ENCODE data around the gene LHX6. TPM values are rescaled to one million over a fixed set of nuclear protein-coding genes. Genes with fewer than 3 reads are reported as not detected.
A peak's percentile ranks its signal among the peaks of the same experiment; 100 is the strongest.

The LHX6 gene
- 3.4 TPM for total RNA-seq
- long read RNA-seq, transcript LHX6-204 (10 exons, 3,465 nt) = major isoform, 7 of 18 reads
- long read RNA-seq, partial matches to known transcripts = 2 of 18 reads
- long read RNA-seq, other reads (novel, unspliced or antisense) = 4 of 18 reads

DNA sequence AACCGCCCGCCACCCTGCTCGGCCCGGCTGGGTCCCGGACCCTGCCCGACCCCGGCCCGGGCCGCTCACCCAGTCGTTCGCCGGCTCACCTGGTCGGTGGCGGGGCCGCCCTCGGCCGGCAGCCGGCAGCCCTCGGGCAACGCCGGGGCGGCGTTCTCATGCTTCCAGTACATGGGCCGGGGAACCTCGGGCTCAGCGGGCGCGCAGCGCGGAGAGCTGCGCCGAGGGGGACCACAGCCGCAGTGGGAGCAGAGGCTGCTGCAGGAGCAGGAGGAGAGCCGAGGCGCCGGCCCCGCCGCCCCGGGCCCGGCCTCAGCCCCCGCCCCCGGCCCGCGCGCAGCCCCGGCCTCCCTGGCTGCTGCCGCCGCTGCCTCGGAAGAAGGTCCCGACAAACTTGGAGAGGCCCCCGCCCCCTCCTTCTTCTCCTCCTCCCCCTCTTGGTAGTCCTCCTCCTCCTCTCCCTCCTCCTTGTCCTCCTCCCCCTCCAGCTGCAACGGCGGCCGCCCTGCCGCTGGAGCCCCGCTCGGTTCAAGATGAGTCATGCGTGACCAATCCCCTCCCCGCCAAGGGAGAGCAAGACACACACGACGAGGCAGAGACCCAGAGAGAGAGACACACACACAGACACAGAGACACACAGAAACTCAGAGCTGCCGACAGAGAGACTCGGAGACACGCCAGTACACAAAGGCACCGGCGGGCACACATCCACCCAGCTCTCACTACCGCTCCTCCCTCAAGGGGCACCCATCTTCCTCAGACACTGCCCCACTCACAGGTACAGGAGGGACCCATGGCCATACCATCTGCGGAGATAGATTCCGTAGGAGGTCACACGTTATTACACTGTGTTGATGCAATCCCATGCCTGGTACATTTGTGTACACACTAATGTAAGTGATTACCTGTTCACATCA lies at the start of gene LHX6:
Gene LHX6 (minus strand): TSS at position 390 of the 917 bp plus-strand sequence. CDS start 217 bp downstream, at position 173.
- ATAC-seq (ENCODE audit: poor library complexity) = no peak

DNA sequence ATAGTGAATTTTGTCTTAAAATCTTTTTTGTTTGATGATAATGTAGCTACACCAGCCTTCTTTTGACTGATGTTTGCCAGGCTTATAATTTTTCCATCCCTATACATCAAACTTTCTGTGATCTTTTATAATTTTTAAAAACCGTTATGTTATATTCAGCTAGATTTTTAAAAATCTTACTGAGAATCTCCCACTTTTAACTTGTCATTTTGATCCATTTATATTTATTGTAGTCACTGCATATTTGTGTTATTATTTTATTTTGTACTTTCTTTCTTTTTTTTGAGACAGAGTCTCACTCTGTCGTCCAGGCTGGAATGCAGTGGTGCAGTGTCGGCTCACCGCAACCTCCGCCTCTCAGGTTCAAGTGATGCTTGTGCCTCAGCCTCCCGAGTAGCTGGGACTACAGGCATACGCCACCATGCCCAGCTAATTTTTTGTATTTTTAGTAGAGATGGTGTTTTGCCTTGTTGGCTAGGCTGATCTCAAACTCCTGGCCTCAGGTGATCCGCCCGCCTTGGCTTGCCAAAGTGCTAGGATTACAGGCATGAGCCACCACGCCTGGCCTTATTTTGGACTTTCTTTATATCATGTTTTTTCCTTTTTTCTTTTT lies 48.6 kb upstream of the LHX6 start:
- DNase-seq (no peak), ATAC-seq (ENCODE audit: poor library complexity) (no peak)
- intact Hi-C loops (cut with DNase I) = no loop called here

More for the DNA sequence above, at the start of gene LHX6:
- DNase-seq = no peak
- intact Hi-C loops (cut with DNase I) = no loop called here

DNA sequence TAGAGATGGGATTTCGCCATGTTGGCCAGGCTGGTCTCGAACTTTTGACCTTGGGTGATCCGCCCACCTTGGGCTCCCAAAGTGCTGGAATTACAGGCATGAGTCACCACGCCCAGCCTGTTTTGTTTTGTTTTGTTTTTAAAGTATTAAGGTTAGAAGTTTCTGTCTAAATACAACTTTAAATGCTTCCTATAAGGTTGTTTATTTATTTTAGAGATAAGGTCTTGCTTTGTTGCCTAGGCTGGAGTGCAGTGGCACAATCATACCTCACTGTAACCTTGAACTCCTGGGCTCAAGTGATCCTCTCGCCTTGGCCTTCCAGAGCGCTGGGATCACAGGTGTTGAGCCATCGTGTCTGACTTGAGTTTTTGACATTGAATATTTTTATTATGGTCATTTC lies 47.3 kb upstream of the LHX6 start:
- intact Hi-C loops (cut with DNase I) = no loop called here

DNA sequence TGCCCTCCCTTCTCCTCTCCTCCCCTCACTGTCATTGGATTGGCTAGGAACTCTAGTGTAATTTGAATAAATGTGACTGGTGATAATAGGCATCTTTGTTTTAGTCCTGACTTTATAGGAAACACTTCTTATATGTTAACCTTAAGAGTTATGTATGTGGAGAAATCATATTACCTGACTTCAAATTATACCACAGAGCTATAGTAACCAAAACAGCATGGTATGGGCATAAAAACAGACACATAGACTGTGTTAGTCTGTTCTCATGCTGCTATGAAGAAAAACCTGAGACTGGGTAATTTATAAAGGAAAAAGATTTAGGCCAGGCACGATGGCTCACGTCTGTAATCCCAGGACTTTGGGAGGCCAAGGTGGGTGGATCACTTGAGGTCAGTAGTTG lies 45.3 kb upstream of the LHX6 start:
- intact Hi-C loops (cut with DNase I) = no loop called here
- DNase-seq (no peak), ATAC-seq (ENCODE audit: poor library complexity) (no peak)

More for the DNA sequence above, 47.3 kb upstream of the LHX6 start:
- DNase-seq (no peak), ATAC-seq (ENCODE audit: poor library complexity) (no peak)

DNA sequence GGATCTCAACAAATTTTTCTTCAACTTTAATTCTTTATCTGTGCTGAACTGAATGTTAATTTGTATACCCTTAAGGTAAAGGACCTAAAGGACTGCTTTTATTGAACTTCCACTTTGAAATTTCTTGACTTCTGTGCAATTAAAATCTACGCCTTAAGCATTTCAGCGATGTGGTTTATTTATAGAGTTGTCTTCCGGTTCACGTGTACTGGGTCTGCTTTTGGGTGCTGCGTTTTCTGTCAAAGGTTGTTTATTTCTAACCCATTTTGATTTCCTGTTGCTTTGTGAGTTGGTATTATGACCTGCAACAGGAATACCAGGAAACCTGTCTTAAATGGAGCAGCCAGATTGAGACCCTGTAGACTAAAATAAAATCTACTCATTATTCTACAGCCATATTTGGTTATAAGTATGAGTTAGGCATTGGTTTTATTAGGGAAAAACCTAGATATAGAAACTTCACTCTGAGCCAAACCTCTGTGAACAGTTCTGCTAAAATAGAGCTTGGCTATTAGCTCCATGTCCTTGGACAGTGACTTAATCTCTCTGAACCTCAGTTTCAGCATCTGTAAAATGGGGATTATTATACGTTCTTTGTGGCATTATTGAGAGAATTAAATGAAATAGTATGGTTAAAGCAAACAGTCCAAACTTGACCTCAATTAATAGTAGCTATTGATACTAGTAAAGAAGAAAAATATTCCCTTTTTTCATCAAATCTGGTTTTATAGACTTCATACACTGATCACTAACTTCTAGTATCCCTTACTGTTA lies 39.5 kb upstream of the LHX6 start:
- intact Hi-C loops (cut with DNase I) = no loop called here
- no peak for ATAC-seq (ENCODE audit: poor library complexity)
- no peak for DNase-seq

DNA sequence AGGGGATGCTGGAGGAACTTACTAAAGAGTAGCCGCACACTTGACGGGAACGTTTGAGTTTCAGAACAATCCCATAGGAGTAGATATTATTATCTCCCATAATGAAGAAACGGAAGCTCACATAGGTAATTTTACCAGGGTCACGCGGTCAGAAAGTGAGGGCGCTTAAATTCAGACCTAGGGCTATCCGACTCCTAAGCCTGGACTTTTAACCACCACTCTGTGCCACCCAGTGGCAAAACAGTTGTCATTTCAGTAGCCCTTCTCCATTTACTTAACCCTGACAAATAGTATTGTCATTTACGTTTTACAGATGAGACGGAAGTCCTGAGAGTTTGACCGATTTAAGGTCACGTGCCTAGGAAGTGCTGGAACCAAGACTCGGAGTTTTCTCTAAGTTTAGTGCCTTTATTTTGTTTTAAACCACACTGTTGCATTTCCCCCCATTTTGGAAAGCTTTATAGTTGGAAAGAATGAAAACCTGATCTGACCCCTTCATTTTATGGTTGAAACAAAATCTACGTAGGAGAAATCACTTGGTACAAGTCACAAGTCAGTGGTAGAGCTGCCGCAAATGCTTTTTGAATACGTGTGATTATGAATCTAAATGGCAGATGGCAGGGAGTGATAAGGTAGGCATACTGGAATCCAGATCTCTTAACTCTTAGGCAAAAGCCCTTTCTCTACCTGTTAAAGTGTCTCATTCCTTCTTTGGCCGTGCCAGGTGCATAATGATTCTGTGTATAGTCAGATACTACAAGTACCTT lies 36.6 kb upstream of the LHX6 start:
- intact Hi-C loops (cut with DNase I) = no loop called here

DNA sequence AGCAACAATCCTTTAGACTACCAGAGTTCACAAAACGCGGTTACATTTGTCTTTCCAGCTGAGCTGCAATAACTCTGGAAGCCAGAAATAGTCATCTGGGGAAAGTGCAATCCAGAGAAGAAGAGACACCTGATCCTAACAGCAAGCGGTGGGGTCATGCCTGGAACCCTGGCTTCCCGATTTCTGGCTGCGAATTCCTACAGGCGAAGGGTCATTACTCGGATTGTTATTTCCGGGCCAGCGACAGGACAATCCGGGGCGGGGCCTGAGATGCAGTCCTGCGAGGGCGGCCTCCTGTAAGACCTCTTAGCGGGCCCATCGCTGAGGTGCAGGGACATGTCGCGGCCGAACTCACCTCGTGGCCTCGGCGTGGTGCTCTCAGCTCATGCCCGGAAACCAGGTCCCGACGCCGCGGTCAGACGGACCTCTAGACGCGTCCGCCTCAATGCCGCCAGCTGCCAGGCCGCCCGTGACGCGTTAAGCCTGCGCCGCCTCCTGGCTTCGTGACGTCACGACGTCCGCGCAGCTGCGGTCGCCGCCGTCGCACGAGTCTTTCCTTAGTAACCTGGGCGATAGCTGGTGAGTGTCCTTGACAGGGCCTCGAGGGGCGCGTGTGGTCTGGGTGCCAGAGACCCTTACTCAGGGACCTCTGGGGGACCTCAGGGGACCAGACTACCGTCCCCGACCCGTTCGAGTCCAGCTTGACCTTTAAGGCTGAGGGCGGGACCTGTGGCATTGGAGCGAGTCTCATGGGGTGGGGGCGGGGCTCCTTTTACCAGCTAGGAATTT lies 35.8 kb upstream of the LHX6 start, which contains the start of the genes MRRF and RBM18:
Gene MRRF (plus strand): TSS at position 523 of the 789 bp plus-strand sequence. CDS start 6,010 bp downstream, outside the sequence.
Gene RBM18 (minus strand): TSS at position 481 of the 789 bp plus-strand sequence. CDS start 3,348 bp downstream, outside the sequence.
- peak; percentile 97 for ATAC-seq (ENCODE audit: poor library complexity)
- intact Hi-C loops (cut with DNase I) = no loop called here

More for the DNA sequence above, 36.6 kb upstream of the LHX6 start:
- DNase-seq (no peak), ATAC-seq (ENCODE audit: poor library complexity) (peak; percentile 8)

DNA sequence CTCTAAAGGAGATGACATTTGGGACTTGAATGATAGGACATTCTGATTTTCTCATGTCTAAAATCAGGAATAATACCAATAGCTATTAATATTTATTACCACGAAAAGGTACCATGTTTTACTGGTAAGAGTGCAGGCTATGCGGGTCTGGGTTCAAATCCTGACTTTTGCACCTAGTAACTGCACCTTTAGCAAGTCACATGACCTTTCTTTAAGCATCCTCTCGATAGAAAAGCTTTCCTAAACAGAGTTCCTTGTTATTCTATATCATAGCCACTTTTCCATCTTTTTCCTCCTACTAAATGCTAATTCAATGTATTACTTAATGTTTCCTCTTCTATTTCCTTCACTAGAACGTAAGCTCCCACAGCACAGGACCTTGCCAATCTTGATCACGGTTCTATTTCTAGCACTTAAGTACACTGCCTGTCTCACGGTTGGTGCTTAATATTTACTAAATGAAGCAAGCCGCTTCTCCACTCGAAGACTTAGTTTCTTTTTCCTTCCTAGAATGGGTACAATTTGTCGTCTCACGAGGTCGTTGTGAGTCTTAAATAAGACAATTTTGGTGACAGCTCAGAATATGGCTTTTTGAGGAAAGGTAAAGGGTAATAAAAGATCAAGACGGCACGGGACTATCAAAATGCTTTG lies 35.1 kb upstream of the LHX6 start:
- intact Hi-C loops (cut with DNase I) = no loop called here
- peak; percentile 26 for ATAC-seq (ENCODE audit: poor library complexity)
- no peak for DNase-seq

More for the DNA sequence above, 35.8 kb upstream of the LHX6 start, which contains the start of the genes MRRF and RBM18:
- DNase-seq = peak; percentile 96

DNA sequence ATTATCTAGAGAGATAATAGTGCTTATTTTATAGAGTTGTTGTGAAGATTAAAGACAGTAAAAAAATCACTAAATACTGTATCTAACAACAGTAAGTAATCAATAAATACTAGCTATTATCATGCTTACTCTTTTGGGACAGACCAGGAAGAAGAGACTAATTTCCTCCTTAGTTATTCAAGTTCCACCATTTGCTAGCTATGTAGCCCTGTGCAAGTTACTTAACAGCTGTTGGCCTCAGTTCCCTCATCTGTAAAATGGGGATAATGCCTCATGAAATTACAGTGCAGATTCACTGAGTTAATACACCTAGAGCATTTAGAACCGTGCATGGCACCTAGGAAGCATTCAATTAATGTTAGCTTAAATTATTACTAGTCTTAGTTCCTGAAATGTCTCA lies 33.3 kb upstream of the LHX6 start:
- intact Hi-C loops (cut with DNase I) = no loop called here
- DNase-seq (no peak), ATAC-seq (ENCODE audit: poor library complexity) (no peak)

DNA sequence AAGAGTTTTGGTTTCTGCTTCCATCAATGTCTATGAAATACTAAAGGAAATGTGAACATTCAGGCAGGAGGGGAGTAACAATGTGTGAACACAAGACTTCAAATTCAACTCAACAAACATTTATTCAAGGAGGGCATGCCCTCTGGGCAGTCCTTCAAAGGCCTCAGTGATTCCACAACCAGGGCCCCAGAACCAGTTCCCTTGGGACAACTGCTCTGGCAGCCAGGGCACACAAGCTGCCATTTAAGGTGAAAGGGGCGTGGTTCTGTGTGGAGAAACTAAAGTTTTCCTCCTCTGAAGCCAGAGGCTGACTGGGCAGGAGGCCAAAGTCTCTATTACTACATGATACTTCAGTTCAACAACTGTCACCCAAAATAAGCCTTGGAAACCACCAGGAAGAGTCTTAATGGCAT lies 32.7 kb upstream of the LHX6 start:
- intact Hi-C loops (cut with DNase I) = no loop called here
- peak; percentile 68 for DNase-seq
- no peak for ATAC-seq (ENCODE audit: poor library complexity)

DNA sequence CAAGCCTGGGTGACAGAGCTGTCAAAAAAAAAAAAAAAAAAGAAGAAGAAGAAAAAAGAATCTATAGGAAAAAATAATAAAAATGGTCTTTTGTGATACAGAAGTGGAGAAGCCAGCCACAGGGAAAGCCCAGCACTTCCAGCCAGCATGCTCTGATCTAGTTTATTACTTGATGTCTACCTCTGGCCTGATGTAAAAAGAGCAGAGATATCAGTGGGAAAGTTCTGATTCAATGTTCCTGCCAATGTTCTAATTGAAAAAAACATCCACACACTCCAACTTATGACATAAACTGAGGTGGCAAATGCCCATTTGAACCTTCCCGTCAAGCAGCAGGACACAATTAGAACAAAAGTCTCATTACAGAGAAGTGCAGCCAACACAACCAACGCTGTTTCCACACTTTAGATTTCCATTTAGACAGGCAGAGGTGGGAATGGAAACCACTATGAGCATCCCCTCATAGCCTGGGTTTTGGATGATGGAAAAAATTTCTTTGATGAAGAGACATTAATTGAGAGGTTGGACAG lies 30.2 kb upstream of the LHX6 start:
- intact Hi-C loops (cut with DNase I) = no loop called here
- peak; percentile 57 for ATAC-seq (ENCODE audit: poor library complexity)
- no peak for DNase-seq

DNA sequence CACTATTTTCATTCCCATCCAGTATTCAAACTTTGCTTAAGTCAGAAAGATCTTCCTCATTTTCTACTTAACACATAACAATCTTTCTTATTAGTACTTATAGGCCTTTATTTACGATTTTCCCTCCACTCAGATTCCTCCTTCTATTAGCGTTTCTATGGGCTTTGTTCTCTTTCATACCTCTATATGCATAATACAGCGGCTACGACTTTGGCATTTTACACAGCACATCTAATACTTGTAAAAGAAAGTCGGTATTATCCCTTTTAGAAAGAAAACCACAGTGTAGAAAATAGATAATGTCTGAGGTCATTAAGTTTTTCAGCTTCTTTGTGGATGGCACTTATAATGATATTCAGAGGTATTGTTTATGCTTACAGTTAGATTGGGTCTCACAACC lies 27.4 kb upstream of the LHX6 start:
- ATAC-seq (ENCODE audit: poor library complexity) = no peak
- no peak for DNase-seq
- intact Hi-C loops (cut with DNase I) = no loop called here

DNA sequence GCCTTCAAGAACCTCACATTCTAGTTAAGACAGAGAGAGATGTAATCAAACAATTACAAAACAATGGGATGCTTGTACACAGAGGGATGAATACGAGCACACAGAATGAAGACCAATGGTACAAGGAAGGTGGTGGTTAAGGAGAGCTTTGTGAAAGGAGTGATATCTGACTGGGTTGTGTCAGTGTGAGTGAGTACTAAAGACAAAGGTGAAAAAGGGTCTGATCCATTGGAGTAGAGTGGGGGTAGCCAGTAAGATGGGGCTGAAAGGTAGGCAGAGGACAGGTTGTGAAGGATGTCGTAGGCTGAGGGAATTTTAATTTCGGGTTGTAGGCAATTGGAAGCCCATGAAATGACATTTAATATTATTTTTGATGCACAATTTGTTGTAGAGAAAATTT lies 26.0 kb upstream of the LHX6 start:
- DNase-seq (no peak), ATAC-seq (ENCODE audit: poor library complexity) (no peak)
- intact Hi-C loops (cut with DNase I) = no loop called here

DNA sequence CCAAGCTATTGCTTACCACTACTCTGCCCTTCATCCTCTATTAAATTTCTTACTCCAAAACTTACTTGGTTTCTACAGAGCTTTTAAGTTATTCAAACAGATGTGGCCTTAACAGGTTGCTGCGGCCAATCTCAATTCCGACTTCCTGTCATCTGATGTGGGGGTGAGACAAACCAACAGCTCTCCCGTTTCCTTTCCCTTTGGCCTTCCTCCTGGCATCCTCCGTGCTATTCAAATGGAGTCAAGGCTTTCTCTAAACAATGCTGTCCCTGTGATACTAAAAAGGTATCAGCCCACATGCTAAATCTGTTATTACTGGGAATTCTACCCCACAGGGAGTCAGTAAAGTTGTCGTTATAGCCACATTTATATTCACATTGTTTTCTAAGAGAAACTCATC lies 24.0 kb upstream of the LHX6 start:
- peak; percentile 34 for ATAC-seq (ENCODE audit: poor library complexity)
- DNase-seq = no peak
- intact Hi-C loops (cut with DNase I) = no loop called here

DNA sequence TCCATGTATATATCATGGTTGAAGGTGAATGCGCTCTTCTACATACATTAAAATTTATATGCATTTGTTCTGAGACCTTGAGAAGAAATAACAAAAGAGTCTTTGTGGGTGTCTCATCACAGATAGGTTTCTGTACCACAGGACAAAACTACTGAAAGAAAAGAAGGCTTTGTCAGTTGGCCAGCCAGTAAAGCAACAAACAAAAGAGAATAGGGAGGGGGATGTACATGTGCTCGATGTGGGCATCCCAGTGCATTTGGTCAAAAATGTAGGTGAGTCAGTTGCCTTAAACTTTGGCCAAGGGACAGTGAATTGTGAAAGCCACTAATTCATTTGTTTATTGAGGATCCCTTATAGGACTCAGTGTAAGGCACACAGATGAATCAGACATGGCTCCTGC lies 22.6 kb upstream of the LHX6 start:
- ATAC-seq (ENCODE audit: poor library complexity) = no peak
- DNase-seq = no peak
- intact Hi-C loops (cut with DNase I) = no loop called here

DNA sequence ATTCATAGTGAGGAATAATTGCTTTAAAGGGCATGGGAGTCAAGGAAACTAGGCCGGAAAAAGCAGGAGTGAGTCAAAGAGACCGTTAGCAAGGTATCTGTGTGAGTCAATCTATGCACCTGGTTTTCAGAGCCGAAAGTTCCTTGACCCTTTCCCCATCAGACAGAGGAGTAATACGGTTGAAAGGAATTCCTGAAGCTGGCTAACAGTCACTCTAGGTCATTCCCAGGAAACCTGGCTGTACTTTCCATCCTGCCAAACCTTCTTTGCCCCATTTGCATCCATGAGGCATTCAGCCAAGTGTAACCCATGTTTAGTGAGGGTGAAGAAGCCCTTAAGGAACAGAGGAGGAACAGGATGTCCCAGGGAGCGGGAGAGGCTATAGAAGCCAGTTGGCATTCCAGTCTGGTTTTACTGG lies 19.7 kb upstream of the LHX6 start:
- intact Hi-C loops (cut with DNase I) = no loop called here
- ATAC-seq (ENCODE audit: poor library complexity) = no peak
- no peak for DNase-seq

DNA sequence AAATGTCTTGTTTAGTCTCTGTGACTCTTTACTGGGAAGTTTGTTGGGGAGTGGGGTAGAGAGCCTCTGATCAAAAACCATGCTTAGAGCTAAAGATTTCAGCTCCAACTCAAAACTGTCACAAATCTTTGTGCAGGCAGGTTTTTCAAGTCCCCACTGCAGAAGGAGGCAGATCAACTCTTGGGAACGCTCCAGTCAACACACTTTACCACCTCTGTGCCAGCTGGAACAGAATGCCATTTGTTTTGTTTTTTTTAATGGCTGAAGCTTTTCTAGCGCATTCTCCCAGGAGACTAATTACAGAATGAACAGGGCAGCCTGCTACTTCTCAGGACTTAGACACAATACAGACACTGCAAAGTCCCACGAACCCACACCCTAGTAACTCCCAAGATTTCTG lies 17.9 kb upstream of the LHX6 start:
- ATAC-seq (ENCODE audit: poor library complexity) (no peak), DNase-seq (no peak)
- intact Hi-C loops (cut with DNase I) = no loop called here
